Forelimb muscle (tissue), 1 donor: ENCODE data around the gene CLC. TPM values are rescaled to one million over a fixed set of nuclear protein-coding genes. Genes with fewer than 3 reads are reported as not detected.
"Not testable (repeated sequence)": the region's sequence is repeated elsewhere in the genome, so short reads cannot be mapped to it uniquely, and the experiment has no call there.

Source experiments
- DNase-seq: peaks from one replicate; pipeline ENCODE4 v3.0.0-alpha.2; 2013; ENCODE audit warnings: low read depth
- polyA plus RNA-seq: library from polyadenylated mRNA; unstranded; fragments of 120-200 nt; gene quantifications from one replicate; pipeline ENCODE4 v1.2.1, GENCODE V29; 2013; ENCODE audit not compliant: insufficient read length

Gene CLC
- polyA plus RNA-seq, 1 donor: 1.3 TPM

DNA sequence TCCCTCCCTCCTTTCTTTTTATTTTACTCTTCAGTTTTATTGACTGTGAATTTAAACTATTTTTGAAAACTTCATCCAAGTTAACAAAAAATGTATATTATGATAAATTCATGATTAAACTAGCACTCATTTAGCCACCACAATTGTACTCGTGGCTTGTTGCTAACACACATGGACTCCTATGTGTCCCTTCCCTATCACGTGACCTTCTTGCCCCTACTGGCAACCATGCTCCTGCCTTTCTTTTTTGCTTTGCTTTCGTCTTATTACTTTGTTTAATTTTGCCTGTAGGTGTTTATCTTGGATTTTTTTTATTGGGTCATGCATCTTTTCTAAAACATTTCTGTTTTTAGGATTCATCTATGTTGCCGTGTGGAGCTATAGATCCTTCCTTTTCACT, 8.2 kb downstream of the CLC start:
- no peak for DNase-seq

DNA sequence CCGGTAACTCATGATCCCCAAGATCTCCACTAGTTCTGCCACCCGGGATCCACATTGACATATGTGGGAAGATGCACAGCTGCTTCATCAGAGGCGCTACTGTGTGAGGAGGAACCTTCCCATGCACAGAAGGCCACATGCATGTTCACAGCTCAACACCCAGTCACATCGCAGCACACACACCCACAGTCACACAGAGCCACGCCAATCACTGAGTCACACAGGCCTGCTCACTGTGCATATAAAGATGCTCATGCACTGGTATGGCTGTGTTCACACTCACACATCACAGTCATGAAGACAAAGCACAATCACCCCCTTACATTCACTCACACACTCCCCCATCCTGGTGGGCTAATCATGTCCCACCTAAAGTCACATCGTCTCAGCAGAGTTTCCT, 9.8 kb downstream of the CLC start:
- DNase-seq: no peak

- no peak for DNase-seq
Observed at GRCh38 chr19:39727070-39727800, 10.6 kb downstream of the CLC start.

DNA sequence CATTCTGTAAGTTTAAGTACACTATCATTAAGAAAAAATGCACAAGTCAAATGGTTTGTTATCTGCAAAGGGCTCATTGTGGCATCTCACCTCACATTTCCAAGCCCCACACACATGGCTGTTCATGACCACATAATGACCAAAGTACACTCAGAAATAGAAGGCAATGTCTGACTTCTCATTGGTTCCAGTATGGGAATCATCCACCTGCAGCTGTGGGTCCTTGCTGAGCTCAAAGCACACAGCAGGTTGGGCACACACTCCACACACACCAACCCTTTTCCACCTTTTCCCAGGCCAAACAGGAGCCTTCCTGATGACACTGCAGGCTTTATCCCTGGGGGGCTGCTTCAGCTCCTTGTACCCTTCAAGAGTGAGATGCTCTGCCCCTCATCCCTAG, 11.8 kb downstream of the CLC start:
- no peak for DNase-seq

GRCh38 chr19:39720144-39720543, 17.7 kb downstream of the CLC start:
- DNase-seq: not testable (repeated sequence)

DNA sequence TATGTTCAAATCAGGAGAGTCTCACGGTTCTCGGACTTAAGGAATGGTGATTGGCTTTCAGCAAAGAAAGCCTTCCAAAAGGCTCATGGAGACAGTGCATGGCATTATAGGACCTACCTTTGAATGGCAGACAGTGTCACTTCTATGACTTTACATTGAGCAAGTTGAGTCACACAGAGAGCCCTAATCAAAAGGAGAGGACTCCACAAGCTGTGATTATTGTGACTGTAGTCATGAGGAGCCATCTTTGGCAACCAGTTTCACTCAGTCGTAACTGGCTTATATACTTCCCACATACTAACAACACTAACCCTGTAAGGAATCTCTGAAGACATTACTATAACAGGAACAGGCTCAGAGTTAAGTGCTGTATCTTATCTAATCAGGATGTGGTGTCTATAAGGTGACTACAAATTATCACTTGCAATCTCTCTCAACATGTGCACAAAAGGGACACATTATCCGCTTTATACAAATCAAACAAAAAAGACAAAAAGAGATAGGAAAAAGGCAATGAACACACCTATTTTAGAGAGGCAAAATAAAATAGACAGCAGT, 27.4 kb downstream of the CLC start:
- DNase-seq: no peak

DNA sequence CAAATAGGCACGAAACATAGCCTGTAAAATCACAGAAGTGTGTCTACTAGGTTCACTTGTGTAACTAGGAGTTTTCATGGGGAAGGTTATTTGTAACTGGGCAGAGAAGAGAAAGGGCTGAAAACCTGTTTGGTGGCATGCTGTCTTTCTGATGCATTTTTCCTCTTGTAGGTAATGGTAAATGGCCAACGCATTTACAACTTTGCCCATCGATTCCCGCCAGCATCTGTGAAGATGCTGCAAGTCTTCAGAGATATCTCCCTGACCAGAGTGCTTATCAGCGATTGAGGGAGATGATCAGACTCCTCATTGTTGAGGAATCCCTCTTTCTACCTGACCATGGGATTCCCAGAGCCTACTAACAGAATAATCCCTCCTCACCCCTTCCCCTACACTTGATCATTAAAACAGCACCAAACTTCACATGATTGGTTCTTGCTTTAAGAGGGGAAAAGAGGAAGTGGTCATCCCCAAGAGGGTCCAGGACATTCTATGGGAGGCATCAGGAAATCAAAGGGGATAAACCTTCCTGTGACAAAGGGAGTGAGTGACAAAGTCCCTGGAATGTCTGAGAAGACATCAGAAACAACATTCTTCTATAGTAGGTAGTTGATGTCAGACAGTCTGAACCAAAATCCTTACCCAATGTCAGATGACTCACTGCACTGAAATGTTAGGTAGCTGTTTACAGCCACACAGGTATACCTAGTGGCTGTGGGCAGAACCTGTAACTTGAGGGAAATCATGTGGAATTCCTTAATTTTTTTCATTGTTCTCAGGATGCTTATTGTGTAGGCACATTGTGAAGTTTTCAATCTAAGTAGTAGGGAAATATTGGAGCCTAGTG, 28.6 kb downstream of the CLC start:
- no peak for DNase-seq

DNA sequence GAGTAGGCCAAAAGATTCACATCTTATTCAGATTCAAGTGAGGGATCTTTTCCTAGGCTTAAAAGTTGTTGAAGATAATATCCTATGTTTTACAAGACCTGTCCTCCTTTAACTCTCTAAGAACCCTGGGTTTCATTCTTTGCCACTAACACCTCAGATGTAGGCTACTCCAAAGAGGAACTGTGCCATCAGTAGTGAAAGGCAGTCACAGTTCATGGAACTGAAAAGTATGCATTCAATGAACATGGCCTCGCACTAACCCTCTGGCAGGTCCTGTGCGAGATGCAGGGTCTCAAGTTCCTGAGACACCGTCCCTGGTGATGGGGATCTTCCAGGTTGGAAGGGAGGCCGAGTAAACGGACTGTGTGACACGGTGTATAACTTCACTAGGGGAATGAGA, 29.2 kb downstream of the CLC start:
- no peak for DNase-seq

DNA sequence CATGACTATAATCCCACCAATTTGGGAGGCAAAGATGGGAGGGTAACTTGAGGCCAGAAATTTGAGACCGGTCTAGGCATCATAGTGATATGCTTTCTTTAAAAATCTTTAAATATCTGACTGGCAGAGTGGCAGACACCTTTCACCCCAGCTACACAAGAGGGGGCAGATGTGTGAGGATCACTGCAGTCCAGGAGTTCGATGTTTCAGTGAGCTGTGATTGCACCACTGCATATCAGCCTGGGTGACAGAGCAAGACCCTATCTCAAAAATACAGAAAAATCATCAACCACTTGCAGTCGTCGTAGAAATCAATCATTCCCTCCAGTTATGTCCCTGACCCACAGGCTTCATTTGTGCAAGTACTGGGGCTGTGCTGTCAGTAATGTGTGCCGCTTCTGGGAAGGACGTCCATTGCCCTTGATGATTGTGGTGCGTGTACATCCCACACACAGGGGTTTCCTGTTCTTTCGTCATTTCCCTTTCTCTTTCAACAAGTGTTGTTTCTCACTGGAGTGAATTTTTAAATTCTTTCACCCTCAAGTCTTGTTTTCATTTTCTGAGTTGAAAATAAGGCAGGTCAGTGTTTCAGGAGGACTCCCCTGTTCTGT, 32.1 kb downstream of the CLC start:
- DNase-seq: no peak

GRCh38 chr19:39704181-39705044, 33.4 kb downstream of the CLC start, which contains the start of gene LGALS14:
Gene LGALS14 (plus strand): TSS chr19:39704481. CDS start chr19:39704529, 48 bp downstream.
- no peak for DNase-seq

DNA sequence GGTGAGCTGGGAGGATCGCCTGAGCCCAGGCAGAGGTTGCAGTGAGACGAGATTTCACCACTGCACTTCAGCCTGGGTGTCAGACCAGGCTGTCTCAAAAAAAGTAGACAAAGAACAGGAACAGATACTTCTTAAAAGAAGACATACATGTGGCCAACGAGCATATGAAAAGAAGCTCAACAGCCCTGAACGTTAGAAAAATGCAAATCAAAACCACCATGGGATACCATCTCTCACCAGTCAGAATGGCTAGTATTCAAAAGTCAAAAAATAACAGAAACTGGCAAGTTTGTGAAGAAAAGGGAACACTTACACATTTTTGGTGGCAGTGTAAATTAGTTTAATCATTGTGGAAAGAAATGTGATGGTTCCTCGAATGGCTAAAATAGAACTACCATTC, 36.5 kb downstream of the CLC start:
- DNase-seq: no peak

GRCh38 chr19:39698535-39698934, 39.3 kb downstream of the CLC start:
- no peak for DNase-seq

- no peak for DNase-seq
Observed at GRCh38 chr19:39696387-39696786, 41.4 kb downstream of the CLC start.

DNA sequence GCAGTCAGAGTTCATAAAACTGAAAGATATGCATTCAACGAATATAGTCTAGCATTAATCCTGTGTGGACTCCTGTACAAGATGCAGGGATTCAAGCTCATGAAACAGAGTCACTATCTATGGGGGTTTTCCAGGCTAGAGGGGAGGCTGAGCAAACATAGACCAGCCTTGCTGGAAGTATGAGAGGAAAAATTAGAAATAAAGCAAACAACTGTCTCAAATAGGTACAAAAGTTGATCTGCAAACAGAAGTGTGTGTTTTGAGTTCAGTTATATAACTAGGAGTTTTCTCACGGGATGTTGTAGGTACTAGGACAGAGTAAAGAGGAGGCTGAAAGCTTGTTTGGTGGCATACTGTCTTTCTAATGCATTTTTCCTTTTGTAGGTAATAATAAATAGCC, 42.1 kb downstream of the CLC start:
- no peak for DNase-seq

- DNase-seq: no peak
Observed at GRCh38 chr19:39692822-39693221, 45.0 kb downstream of the CLC start.

DNA sequence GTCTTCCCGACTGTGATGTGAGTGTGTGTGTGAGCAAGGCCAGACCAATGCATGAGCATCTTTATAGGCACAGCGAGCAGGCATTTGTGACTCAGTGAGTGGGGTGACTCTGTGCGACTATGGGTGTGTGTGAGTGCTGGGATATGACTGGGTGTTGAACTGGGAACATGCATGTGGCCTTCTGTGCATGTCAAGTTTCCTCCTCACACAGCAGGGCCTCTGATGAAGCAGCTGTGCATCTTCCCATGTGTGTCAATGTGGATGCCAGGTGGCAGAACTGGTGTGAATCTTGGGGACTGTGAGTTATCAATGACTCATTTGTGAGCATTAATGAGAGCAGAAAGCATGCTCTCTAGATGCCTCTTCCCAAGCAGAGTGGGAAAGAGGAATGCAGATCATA, 45.7 kb downstream of the CLC start:
- DNase-seq: no peak

GRCh38 chr19:39688637-39689036, 49.2 kb downstream of the CLC start:
- not testable (repeated sequence) for DNase-seq

DNA sequence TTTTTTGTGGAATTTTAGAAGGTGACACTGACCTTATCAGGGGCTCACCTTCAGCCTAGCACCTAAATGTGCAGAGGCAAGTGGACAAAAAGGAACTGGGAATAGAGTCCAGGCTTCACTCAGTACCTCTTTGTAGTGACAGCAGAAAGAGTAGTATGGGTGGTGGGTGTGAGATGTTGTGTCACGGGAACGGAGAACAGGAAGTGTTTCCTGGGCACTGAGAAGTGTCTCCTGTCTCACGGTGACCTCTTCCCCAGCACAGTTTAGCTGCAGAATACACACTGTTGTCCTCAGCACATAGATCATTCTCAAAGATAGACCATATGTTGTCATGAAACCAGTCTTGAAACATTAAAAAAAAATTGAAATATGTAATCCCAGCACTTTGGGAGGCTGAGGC, 51.1 kb downstream of the CLC start:
- DNase-seq: no peak

DNA sequence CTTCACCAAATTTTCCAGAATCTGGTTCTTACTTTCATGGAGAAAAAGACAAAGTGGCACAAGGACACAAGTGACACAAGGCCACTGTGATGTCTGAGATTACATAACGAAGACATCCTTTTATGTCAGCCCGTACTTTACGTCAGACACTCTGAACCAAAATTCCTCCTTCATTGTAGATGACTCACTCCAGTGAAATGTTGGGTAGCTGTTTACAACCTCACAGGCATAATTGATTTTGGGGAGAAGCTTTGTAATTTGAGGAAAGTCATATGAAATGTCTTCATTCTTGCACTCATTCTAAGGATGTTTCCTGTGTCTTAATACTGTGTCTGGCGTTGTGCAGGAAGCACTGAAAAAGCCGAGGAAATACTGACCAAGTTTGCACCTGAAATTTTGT, 53.6 kb downstream of the CLC start:
- DNase-seq: no peak

GRCh38 chr19:39681416-39681815, 56.4 kb downstream of the CLC start:
- DNase-seq: no peak
